ENCODE results near the gene ACTR1A.

GRCh38 chr10:102467318-102467717, 35.2 kb downstream of the ACTR1A start:
- no peak for TF ChIP-seq CTCF (IDR thresholded peaks at IDR 0.05 in 8 of 11, conservative IDR thresholded peaks at IDR 0.05 in 3 of 11)
- TF ChIP-seq POLR2AphosphoS5 (IDR thresholded peaks at IDR 0.05), result no peak
- no peak for TF ChIP-seq POLR2A (IDR thresholded peaks at IDR 0.05)

All from spleen (tissue), 7 donors.